Tibial artery (tissue), 4 donors: ENCODE results near the gene ENTREP3.
"Not testable (repeated sequence)": the region's sequence is repeated elsewhere in the genome, so short reads cannot be mapped to it uniquely, and the experiment has no call there.

Experiments used
- DNase-seq, 2 donors: peaks; one replicate each; pipeline ENCODE4 v3.0.0-alpha.2; 2019
- H3K27ac ChIP-seq, 2 donors: fragments of 200-600 bp; sonication (generic) in 1 of 2; 1 replicate in 1 of 2; 2 replicates in 1 of 2; pipeline ENCODE4 v1.5.1; 2018 to 2019; ENCODE audit warnings: mild to moderate bottlenecking in 1 of 2
- H3K27me3 ChIP-seq, 2 donors: fragments of 200-600 bp; sonication (generic) in 1 of 2; one replicate each; pipeline versions ENCODE4 v1.5.1 to v1.6.0; 2016 to 2019
- H3K36me3 ChIP-seq, 3 donors: fragments of 200-600 bp; sonication (generic) in 2 of 3; one replicate each; pipeline ENCODE4 v1.5.1; 2016 to 2019; ENCODE audit warnings: mild to moderate bottlenecking in 2 of 3
- H3K4me1 ChIP-seq, 4 donors: fragments of 200-600 bp; sonication (generic) in 2 of 4; 1 replicate in 3 of 4; 2 replicates in 1 of 4; pipeline ENCODE4 v1.5.1; 2016 to 2019
- H3K4me3 ChIP-seq, 2 donors: fragments of 200-600 bp; sonication (generic) in 1 of 2; 1 replicate in 1 of 2; 2 replicates in 1 of 2; pipeline ENCODE4 v1.5.1; 2018 to 2019; ENCODE audit warnings: mild to moderate bottlenecking in 2 of 2
- H3K9me3 ChIP-seq, 3 donors: fragments of 200-600 bp; sonication (generic) in 1 of 3; one replicate each; pipeline ENCODE4 v1.5.1; 2016 to 2019
- CTCF ChIP-seq, 2 experiments: fragments of 200-600 bp in 1 of 2; fragments of 450-650 bp in 1 of 2; IDR thresholded peaks; one replicate each; pipeline ENCODE4 v1.5.1; 2017 to 2019; ENCODE audit warnings: antibody characterized with exemption in 2 of 2, mild to moderate bottlenecking in 1 of 2, moderate library complexity in 1 of 2
- intact Hi-C: fragments of 100-400 bp; cut with DNase I; formaldehyde crosslinking; loops from one replicate; pipeline ENCODE4 v1.15.0; 2023; ENCODE audit warnings: low total_unique reads

Gene ENTREP3

GRCh38 chr1:155241841-155242264 lies 13.4 kb downstream of the ENTREP3 start:
- Histone ChIP-seq H3K36me3 (peaks cover 9 to 19% (median 18%) of the 10 kb centered on the region in 3 donors), H3K27me3 (no peaks in the 10 kb centered on the region), H3K9me3 (no peaks in the 10 kb centered on the region), H3K4me1 (peaks cover 0 to 46% (median 26%) of the 10 kb centered on the region in 4 donors), H3K27ac (peak overlapping the region in 1 of 2 donors; percentile 96), H3K4me3 (no peak overlapping the region)
- DNase-seq: no peak
- intact Hi-C loops: loop anchor here (5.0 kb wide), 1 partner anchor 35 kb away; the partner anchor contains the start of genes MTX1 and THBS3
- TF ChIP-seq CTCF (IDR thresholded peaks at IDR 0.05): no peak

GRCh38 chr1:155241069-155241679 lies 14.1 kb downstream of the ENTREP3 start:
- H3K4me1 ChIP-seq: peaks cover 0 to 46% (median 26%) of the 10 kb centered on the region in 4 donors
- peak overlapping the region; percentile 32 to 41 for H3K4me3 ChIP-seq
- H3K27ac ChIP-seq: peak overlapping the region in 1 of 2 donors; percentile 96

GRCh38 chr1:155236451-155236850 lies 18.8 kb downstream of the ENTREP3 start:
- Histone ChIP-seq H3K27ac (no peak overlapping the region), H3K4me1 (peaks cover 0 to 31% (median 20%) of the 10 kb centered on the region in 4 donors), H3K36me3 (peaks cover 17 to 32% (median 28%) of the 10 kb centered on the region in 3 donors), H3K9me3 (no peaks in the 10 kb centered on the region), H3K27me3 (no peaks in the 10 kb centered on the region), H3K4me3 (no peak overlapping the region)
- no peak for TF ChIP-seq CTCF (IDR thresholded peaks at IDR 0.05)
- no peak for DNase-seq
- intact Hi-C loops: no loop called here

More at GRCh38 chr1:155241069-155241679, 14.1 kb downstream of the ENTREP3 start:
- Histone ChIP-seq H3K36me3 (peaks cover 16 to 25% (median 21%) of the 10 kb centered on the region in 3 donors), H3K9me3 (no peaks in the 10 kb centered on the region), H3K27me3 (no peaks in the 10 kb centered on the region)
- intact Hi-C loops: loop anchor here (5.0 kb wide), 1 partner anchor 34 kb away; the partner anchor contains the start of genes MTX1 and THBS3
- peak in 1 of 2 experiments; percentile 7 for TF ChIP-seq CTCF (IDR thresholded peaks at IDR 0.05)
- DNase-seq: peak in 1 of 2 donors; percentile 80

- H3K36me3 ChIP-seq: peaks cover 17 to 32% (median 28%) of the 10 kb centered on the region in 3 donors
- peaks cover 0 to 29% (median 17%) of the 10 kb centered on the region in 4 donors for H3K4me1 ChIP-seq
- H3K9me3 ChIP-seq, DNase-seq, H3K4me3 ChIP-seq, H3K27ac ChIP-seq, intact Hi-C loops, H3K27me3 ChIP-seq: not testable (repeated sequence)
Observed at GRCh38 chr1:155235375-155235774, 19.9 kb downstream of the ENTREP3 start.

GRCh38 chr1:155233502-155233901 lies 21.8 kb downstream of the ENTREP3 start:
- not testable (repeated sequence) for H3K27ac ChIP-seq

GRCh38 chr1:155232001-155232978 lies 23.0 kb downstream of the ENTREP3 start:
- H3K4me3 ChIP-seq, H3K27me3 ChIP-seq, intact Hi-C loops, H3K9me3 ChIP-seq: not testable (repeated sequence)
- Histone ChIP-seq H3K27ac (peak overlapping the region; percentile 62 to 75), H3K4me1 (peaks cover 0 to 26% (median 20%) of the 10 kb centered on the region in 4 donors), H3K36me3 (peaks cover 10 to 23% (median 15%) of the 10 kb centered on the region in 3 donors)
- peak in 1 of 2 donors; percentile 80 for DNase-seq

More at GRCh38 chr1:155233502-155233901, 21.8 kb downstream of the ENTREP3 start:
- DNase-seq, H3K4me3 ChIP-seq, H3K27me3 ChIP-seq, intact Hi-C loops, H3K9me3 ChIP-seq: not testable (repeated sequence)
- H3K36me3 ChIP-seq: peaks cover 17 to 32% (median 23%) of the 10 kb centered on the region in 3 donors
- H3K4me1 ChIP-seq: peaks cover 0 to 19% (median 13%) of the 10 kb centered on the region in 4 donors

- peak overlapping the region in 1 of 2 donors; percentile 75 for H3K27ac ChIP-seq
- DNase-seq, H3K4me3 ChIP-seq, H3K9me3 ChIP-seq, intact Hi-C loops, H3K27me3 ChIP-seq: not testable (repeated sequence)
- H3K4me1 ChIP-seq: peaks cover 0 to 33% (median 23%) of the 10 kb centered on the region in 4 donors
- peaks cover 3 to 13% (median 5%) of the 10 kb centered on the region in 3 donors for H3K36me3 ChIP-seq
Observed at GRCh38 chr1:155231302-155231701, 24.0 kb downstream of the ENTREP3 start.
